Activated T-cell treated with anti-CD3 and anti-CD28 coated beads, Interleukin-2, amount 50 U/mL, for 4 hours (primary cell): Measurements from ENCODE around the gene SLC25A10. TPM values are rescaled to one million over a fixed set of nuclear protein-coding genes. Genes with fewer than 3 reads are reported as not detected.

Experiments used
- ATAC-seq, 2 donors: fragments of 200-7000 bp; cut with Tn5 transposase; one replicate each; pipeline ENCODE4 v1.10.0; 2021
- DNase-seq: peaks from one replicate; pipeline ENCODE4 v3.0.0-alpha.2; 2020
- H3K27me3 Mint-ChIP-seq: one replicate; pipeline ENCODE4 v1.8.0; 2021; ENCODE audit warnings: low read depth, mixed read lengths
- H3K36me3 Mint-ChIP-seq: one replicate; pipeline ENCODE4 v1.8.0; 2022; ENCODE audit warnings: mixed read lengths; ENCODE audit not compliant: insufficient read depth
- H3K4me1 Mint-ChIP-seq: one replicate; pipeline ENCODE4 v1.8.0; 2021; ENCODE audit warnings: low read depth, mixed read lengths
- H3K4me3 Mint-ChIP-seq: one replicate; pipeline ENCODE4 v1.8.0; 2021; ENCODE audit warnings: mild to moderate bottlenecking, moderate library complexity, mixed read lengths
- H3K9me3 Mint-ChIP-seq: one replicate; pipeline ENCODE4 v1.8.0; 2021; ENCODE audit warnings: mixed read lengths
- total RNA-seq, 3 donors: library from RNA; stranded (reverse); gene quantifications; one replicate each; pipeline ENCODE4 v1.2.1, GENCODE V29; 2021

Gene SLC25A10
- total RNA-seq, 3 donors from 2014 or later, result 29.9 to 47.8 (median 38.8) TPM

DNA sequence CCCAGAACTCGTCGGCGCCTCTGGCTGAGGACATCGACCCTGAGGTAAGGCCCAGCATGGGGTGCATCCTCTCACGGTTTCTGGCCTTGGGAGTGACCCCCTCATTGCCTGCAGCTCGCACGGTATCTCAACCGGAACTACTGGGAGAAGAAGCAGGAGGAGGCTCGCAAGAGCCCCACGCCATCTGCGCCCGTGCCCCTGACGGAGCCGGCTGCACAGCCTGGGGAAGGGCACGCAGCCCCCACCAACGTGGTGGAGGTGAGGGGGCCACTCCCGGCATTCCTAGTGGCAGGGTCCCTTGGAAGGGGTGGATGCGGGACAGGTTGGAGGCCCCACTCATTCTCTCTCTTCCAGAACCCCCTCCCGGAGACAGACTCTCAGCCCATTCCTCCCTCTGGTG, 17.3 kb upstream of the SLC25A10 start:
- H3K27me3 Mint-ChIP-seq, result no peaks in the 10 kb centered on the region

DNA sequence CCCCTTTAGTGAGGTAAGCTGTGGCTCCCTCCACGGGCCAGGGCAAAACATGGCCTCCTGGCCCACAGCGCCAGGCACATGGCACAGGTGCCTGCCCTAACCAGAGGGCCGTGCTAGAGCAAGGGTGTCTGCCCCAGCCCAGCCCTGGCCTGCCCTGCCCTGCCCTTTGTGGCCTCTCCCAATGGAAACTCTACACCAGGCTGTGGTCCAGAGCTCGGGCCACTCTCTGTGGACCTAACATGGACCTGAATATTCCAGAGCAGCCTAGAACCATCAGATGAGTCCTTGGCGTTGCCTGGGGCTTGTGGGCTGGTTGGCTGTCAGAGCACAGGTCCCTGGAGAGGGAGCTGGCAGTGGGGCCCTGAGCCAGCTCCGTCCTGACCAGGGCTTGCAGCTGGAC, 16.9 kb upstream of the SLC25A10 start:
- DNase-seq (no peak), ATAC-seq (no peak)
- Mint-ChIP-seq H3K27me3 (no peaks in the 10 kb centered on the region), H3K4me1 (peaks cover 2% of the 10 kb centered on the region), H3K9me3 (no peaks in the 10 kb centered on the region), H3K4me3 (no peak overlapping the region), H3K36me3 (peaks cover 17% of the 10 kb centered on the region)

More for the DNA sequence above, 17.3 kb upstream of the SLC25A10 start:
- Mint-ChIP-seq H3K36me3 (peaks cover 20% of the 10 kb centered on the region), H3K9me3 (no peaks in the 10 kb centered on the region), H3K4me3 (no peak overlapping the region), H3K4me1 (peaks cover 2% of the 10 kb centered on the region)
- DNase-seq (no peak), ATAC-seq (no peak)

DNA sequence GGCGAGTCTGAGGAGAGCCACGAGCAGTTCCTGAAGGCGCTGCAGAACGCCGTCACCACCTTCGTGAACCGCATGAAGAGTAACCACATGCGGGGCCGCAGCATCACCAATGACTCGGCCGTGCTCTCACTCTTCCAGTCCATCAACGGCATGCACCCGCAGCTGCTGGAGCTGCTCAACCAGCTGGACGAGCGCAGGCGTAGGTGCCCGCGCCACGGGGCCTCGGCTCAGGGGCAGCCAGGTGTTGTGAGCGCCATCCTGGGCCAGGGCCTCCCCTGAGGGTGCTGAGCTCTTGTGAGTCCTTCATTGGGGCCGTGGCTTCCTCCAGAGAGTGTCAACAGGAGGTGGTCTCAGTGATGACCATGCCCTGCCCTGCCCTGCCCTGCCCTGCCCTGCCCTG, 16.3 kb upstream of the SLC25A10 start:
- ATAC-seq, result no peak
- no peak for DNase-seq
- H3K36me3 Mint-ChIP-seq, result peaks cover 17% of the 10 kb centered on the region
- H3K27me3 Mint-ChIP-seq, result no peaks in the 10 kb centered on the region
- no peak overlapping the region for H3K4me3 Mint-ChIP-seq
- H3K9me3 Mint-ChIP-seq, result no peaks in the 10 kb centered on the region
- peaks cover 3% of the 10 kb centered on the region for H3K4me1 Mint-ChIP-seq

DNA sequence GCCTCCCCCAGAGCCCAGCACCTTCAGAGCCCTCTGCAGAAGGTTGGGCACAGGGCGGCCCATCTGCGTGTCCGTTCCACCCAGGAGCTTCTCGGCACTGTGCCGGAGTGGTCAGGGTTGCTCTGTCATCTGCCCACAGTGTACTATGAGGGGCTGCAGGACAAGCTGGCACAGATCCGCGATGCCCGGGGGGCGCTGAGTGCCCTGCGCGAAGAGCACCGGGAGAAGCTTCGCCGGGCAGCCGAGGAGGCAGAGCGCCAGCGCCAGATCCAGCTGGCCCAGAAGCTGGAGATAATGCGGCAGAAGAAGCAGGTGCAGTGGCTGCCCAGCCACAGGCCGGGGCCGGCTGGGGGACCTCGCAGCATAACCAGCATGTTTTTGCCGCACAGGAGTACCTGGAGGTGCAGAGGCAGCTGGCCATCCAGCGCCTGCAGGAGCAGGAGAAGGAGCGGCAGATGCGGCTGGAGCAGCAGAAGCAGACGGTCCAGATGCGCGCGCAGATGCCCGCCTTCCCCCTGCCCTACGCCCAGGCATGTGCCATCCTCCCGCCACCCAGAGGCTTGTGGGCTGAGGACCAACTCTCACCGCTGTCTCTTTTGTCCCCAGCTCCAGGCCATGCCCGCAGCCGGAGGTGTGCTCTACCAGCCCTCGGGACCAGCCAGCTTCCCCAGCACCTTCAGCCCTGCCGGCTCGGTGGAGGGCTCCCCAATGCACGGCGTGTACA, 15.7 kb upstream of the SLC25A10 start:
- Mint-ChIP-seq H3K27me3 (no peaks in the 10 kb centered on the region), H3K36me3 (peaks cover 12% of the 10 kb centered on the region)
- no peak for ATAC-seq

DNA sequence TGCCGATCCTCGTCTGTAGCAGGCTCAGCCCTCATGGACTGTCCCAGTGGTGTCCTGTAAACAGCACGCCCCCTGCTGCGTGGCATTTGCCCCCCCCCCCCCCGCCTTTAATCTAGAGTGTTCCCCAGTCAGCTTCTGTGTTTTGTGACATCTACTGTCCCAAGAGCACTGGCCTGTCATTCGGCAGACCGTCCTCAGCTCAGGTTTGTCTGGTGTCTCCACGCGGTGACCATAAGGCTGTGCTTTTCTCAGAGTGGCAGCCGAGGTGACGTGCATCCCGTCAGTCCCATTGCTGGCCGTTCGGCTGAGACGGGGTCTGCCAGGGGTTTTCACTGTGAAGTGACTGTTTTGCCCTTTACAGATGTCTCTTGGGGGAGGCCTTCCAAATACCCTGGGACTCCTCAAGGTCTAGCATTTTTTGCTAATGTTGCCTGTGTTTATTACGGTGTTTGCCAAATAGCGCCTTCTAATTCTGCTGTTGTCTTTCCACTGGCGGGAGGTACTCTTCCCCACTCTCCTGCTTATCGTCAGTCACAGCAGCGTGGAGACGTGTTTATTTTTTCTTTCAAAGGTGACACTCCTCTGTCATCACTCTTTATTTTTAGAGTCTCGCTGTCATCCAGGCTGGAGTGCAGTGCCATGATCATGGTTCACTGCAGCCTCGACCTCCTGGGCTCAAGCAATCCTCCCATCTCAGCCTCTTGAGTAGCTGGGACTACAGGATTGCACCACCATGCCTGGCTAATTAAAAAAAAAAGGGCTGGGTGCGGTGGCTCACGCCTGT, 14.6 kb upstream of the SLC25A10 start:
- Mint-ChIP-seq H3K4me3 (no peak overlapping the region), H3K36me3 (peaks cover 7% of the 10 kb centered on the region), H3K27me3 (no peaks in the 10 kb centered on the region), H3K4me1 (peaks cover 16% of the 10 kb centered on the region), H3K9me3 (no peaks in the 10 kb centered on the region)
- ATAC-seq, result no peak
- no peak for DNase-seq

More for the DNA sequence above, 15.7 kb upstream of the SLC25A10 start:
- Mint-ChIP-seq H3K9me3 (no peaks in the 10 kb centered on the region), H3K4me1 (peaks cover 8% of the 10 kb centered on the region), H3K4me3 (no peak overlapping the region)
- DNase-seq, result no peak

DNA sequence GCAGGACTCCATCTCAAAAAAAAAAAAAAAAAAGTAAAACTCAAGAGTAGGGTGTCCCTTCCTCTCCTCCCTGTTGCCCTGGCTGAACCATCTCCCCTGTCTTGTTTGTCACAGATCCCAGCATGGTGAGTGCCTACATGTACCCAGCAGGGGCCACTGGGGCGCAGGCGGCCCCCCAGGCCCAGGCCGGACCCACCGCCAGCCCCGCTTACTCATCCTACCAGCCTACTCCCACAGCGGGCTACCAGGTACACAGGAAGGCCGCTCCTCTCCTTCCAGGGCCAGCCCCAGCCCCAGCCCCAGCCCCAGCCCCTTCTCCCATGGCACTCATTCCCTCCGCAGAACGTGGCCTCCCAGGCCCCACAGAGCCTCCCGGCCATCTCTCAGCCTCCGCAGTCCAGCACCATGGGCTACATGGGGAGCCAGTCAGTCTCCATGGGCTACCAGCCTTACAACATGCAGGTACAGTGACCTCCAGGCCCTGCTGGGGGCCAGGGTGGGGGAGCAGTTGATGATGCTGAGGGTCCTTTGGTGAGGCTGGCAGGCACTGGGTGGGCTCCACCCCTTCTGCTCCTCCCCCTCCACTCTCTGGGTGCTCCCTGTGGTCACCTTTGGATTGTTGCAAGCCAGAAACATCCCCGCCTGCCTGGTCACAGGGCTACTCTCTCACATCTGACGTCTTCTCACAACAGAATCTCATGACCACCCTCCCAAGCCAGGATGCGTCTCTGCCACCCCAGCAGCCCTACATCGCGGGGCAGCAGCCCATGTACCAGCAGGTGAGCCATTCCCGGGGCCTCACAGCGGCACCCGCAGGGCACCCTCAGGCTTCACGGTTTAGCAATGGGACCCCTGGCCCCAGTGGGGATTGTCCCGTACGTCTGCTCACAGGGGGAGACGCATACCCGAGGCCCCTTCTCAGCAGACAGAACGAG, 11.5 kb upstream of the SLC25A10 start:
- Mint-ChIP-seq H3K4me1 (peaks cover 24% of the 10 kb centered on the region), H3K27me3 (no peaks in the 10 kb centered on the region), H3K4me3 (peak overlapping the region; percentile 12), H3K36me3 (peaks cover 16% of the 10 kb centered on the region), H3K9me3 (no peaks in the 10 kb centered on the region)
- DNase-seq, result no peak
- ATAC-seq, result no peak

DNA sequence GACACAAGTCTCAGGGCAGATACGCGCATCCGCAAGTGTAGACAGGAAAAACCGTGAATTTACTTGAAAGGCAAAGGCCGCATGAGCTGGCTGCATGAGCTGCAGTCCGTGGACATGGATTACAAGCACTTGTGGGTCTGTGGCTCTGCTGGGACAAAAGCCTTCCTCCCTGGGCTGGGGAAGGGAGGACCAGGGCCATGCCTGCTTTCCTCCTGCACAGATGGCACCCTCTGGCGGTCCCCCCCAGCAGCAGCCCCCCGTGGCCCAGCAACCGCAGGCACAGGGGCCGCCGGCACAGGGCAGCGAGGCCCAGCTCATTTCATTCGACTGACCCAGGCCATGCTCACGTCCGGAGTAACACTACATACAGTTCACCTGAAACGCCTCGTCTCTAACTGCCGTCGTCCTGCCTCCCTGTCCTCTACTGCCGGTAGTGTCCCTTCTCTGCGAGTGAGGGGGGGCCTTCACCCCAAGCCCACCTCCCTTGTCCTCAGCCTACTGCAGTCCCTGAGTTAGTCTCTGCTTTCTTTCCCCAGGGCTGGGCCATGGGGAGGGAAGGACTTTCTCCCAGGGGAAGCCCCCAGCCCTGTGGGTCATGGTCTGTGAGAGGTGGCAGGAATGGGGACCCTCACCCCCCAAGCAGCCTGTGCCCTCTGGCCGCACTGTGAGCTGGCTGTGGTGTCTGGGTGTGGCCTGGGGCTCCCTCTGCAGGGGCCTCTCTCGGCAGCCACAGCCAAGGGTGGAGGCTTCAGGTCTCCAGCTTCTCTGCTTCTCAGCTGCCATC, 10.6 kb upstream of the SLC25A10 start:
- ATAC-seq (no peak), DNase-seq (no peak)
- Mint-ChIP-seq H3K27me3 (no peaks in the 10 kb centered on the region), H3K36me3 (peaks cover 23% of the 10 kb centered on the region), H3K4me1 (peaks cover 24% of the 10 kb centered on the region), H3K4me3 (peak overlapping the region; percentile 95), H3K9me3 (no peaks in the 10 kb centered on the region)

DNA sequence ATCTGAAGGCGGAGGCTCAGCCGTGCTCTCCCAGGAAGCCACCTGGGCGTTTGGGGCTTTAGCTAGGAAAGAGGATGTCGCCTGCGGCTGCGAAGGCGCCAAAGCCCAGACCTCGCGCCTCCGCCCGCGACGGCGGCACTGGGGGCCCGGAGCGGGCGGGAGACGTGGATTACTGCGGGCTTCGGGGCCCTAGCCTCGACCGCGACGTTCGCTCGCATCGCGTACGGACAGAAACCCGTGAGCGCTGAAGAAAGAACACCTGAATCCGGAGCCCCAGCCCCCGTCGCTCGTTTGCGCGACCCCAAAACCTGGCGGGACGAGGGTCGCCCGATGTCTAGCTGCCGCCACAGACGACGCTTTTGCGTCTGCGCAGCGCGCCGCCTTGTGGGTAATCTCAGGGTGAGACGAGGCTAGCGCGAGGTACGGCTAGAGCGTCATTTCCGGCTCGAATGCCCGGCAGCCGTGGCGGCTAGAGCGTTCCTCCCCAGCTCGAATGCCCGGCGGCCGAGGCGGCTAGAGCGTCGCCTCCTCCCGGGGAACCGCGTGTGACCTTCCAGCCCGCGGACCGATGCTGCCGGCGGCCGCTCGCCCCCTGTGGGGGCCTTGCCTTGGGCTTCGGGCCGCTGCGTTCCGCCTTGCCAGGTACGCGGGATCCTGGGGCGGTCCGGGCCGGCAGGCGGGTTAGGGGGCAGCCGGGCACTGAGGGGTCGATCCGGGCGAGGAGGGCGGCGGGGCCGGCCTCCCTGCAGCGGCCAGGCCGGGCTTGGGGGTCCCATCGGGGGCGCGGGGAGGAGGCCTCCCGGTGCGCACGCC, 8.9 kb upstream of the SLC25A10 start, which contains the start of gene MRPL12:
Gene MRPL12, plus strand, starts transcription at position 434 of the 813 bp plus-strand sequence. Its CDS starts 135 bp downstream, at position 569.
- H3K4me1 Mint-ChIP-seq, result peaks cover 24% of the 10 kb centered on the region
- no peaks in the 10 kb centered on the region for H3K9me3 Mint-ChIP-seq
- DNase-seq (peak; percentile 83), ATAC-seq (peak; percentile 91)
- peak within 1 kb of the TSS; percentile 95 for H3K4me3 Mint-ChIP-seq
- peaks cover 21% of the 10 kb centered on the region for H3K36me3 Mint-ChIP-seq
- no peaks in the 10 kb centered on the region for H3K27me3 Mint-ChIP-seq

DNA sequence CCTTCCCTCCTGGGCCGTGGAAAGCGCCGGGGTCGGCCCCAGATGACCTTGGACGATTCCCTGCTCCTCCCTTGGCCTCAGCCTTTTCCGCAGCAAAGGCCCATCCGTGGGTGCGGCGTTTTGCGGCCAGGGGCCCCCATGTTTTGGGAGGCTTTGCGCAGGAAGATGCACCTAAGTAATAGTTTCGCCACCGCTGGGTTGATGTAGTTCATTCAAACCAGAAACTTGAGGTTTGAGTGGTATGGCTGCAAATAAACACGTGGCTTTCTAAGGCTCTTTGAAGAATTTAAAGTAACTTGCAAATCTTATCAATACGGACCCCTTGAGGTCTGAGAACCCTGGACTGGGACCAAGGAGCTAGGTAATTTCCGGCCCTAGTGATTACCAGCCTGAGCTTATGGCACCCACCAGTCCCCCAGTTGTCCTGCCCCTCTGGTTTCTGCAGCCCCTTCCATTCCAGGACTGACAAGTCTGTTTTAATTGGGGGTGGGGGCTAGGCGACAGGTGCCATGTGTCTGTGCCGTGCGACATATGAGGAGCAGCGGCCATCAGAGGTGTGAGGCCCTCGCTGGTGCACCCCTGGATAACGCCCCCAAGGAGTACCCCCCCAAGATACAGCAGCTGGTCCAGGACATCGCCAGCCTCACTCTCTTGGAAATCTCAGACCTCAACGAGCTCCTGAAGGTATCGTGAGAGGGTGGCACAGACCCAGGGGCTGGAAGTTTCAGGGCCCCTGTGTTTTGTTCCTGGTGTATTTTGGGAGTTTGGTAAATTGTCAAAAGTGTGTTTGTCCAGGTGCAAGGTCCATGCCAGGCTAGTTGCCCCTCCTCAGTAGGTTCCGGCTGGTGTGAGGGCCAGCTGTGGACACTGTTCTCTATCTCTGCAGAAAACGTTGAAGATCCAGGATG, 8.1 kb upstream of the SLC25A10 start:
- Mint-ChIP-seq H3K9me3 (no peaks in the 10 kb centered on the region), H3K36me3 (peaks cover 19% of the 10 kb centered on the region), H3K4me3 (peak overlapping the region; percentile 85), H3K27me3 (no peaks in the 10 kb centered on the region), H3K4me1 (peaks cover 24% of the 10 kb centered on the region)
- DNase-seq (no peak), ATAC-seq (peak; percentile 9 to 15)

DNA sequence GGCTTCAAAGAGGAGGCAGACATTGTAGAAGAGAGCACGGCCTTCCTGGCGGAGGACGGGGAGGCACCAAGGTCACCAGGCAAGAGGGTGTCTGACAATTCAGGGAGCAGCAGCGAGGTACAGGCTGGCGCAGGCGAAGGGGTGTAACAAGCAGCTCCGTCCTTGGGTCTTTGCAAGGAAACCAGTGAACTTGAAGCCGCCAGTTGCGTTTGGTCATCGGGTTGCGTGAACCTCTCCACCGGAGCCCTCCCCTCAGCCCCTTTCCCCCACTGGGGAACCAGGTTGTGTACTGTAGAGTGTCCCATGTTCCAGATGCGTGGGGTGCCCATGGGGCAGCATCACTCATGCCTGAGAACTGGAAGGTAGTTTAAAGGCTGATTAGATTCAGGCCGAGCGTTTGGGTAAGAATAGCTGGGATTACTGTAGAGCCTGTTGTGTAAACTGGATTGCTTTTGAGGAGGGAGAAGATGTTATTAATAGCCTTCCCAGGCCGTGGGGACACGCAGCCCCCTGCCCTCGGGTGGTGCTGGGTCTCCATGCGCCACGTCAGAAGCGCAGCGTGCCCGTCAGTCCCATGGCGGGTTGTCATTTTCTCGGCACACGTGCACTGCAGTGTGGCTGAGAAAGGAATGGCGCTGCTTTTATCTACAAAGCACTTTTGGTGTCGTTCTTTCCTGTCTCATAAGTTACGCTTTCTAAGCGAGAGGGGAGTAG, 6.4 kb upstream of the SLC25A10 start:
- DNase-seq, result no peak
- ATAC-seq, result no peak
- Mint-ChIP-seq H3K4me3 (peak overlapping the region; percentile 54), H3K9me3 (no peaks in the 10 kb centered on the region), H3K4me1 (peaks cover 27% of the 10 kb centered on the region), H3K36me3 (peaks cover 20% of the 10 kb centered on the region), H3K27me3 (no peaks in the 10 kb centered on the region)

DNA sequence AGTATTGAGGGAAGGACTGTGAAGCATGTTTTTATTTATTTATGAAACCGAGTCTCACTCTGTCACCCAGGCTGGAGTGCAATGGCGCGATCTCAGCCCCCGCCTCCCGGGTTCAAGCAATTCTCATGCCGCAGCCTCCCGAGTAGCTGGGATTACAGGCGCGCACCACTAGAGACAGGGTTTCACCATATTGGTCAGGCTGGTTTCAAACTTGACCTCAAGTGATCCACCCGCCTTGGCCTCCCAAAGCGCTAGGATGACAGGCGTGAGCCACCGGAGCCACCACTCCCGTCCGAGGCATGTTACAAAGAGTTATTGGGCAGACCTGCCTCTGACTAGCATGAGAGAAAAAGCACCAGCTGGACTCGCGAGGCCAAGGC, 5.9 kb upstream of the SLC25A10 start:
- no peaks in the 10 kb centered on the region for H3K27me3 Mint-ChIP-seq
- no peak overlapping the region for H3K4me3 Mint-ChIP-seq
- no peaks in the 10 kb centered on the region for H3K9me3 Mint-ChIP-seq
- DNase-seq (no peak), ATAC-seq (no peak)
- H3K4me1 Mint-ChIP-seq, result peaks cover 27% of the 10 kb centered on the region
- H3K36me3 Mint-ChIP-seq, result peaks cover 20% of the 10 kb centered on the region
